Measurements from ENCODE around the gene AFF3. TPM values are rescaled to one million over a fixed set of nuclear protein-coding genes. Genes with fewer than 3 reads are reported as not detected.

The AFF3 gene
- total RNA-seq, 1 experiment from 2014 or later = 0.61 TPM

DNA sequence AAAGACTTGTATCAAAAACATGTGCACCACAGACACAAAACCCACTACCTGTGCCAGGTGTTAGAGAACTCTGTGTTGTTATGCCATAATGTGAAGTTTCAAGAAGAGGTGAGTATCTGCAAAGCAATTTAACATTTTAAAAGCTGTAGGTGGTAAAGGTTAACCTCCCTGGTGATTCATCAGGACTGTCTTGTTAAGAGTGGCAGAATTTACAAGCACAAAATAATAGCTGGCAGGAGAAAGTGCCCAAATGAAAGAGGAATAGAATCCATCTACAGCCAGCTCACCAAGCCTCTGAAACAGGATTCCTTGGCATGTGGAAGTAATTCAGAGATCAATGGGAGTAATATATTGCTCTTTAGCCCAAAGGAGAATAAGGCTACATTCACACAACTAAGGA lies 230.7 kb downstream of the AFF3 start:
- Histone ChIP-seq H3K27me3 (ENCODE audit: insufficient read depth, low read length) (peaks cover 77% of the 10 kb centered on the region), H3K9me3 (ENCODE audit: control insufficient read depth in 1 of 2, insufficient read depth in 1 of 2, low read depth in 1 of 2, low read length in 2 of 2) (no peaks in the 10 kb centered on the region), H2AFZ (ENCODE audit: low read depth, low read length, poor library complexity, severe bottlenecking) (no peak overlapping the region), H4K20me1 (ENCODE audit: insufficient read depth) (no peaks in the 10 kb centered on the region), H3K79me2 (ENCODE audit: insufficient read depth, low read length) (no peaks in the 10 kb centered on the region), H3K9me2 (ENCODE audit: insufficient read depth) (no peaks in the 10 kb centered on the region), H3K36me3 (ENCODE audit: control insufficient read depth in 1 of 2, insufficient read depth in 2 of 2, low read length in 2 of 2) (no peaks in the 10 kb centered on the region), H3K9ac (ENCODE audit: low read length) (no peak overlapping the region), H3K4me3 (replicated peaks in 1 of 2; ENCODE audit: low read depth in 1 of 2, low read length in 2 of 2) (no peak overlapping the region), H3K4me2 (ENCODE audit: low read length) (no peak overlapping the region), H3K4me1 (ENCODE audit: control insufficient read depth in 1 of 2, insufficient read depth in 2 of 2, low read length in 2 of 2) (no peaks in the 10 kb centered on the region), H3K27ac (ENCODE audit: low read depth, low read length) (no peak overlapping the region)
- ChIA-PET RAD21 (ENCODE audit: low non-redundant PET in 1 of 2, low total read pairs in 2 of 2, uncharacterized antibody in 2 of 2, unreplicated experiment in 2 of 2) (no interaction called here), POLR2A (interaction anchor here (0.7 kb wide), 1 partner anchor 20 kb away, joined by 3 read pairs; no protein-coding TSS in a partner anchor), CTCF (no interaction called here)
- ATAC-seq = no peak
- no peak for TF ChIP-seq YY1 (IDR thresholded peaks at IDR 0.05; ENCODE audit: extremely low read depth, insufficient replicate concordance, low read depth, low read length)
- no peak for TF ChIP-seq MAX (IDR thresholded peaks at IDR 0.05)
- no peak for TF ChIP-seq EZH2 (IDR thresholded peaks at IDR 0.05)
- TF ChIP-seq TCF7L2 (IDR thresholded peaks at IDR 0.05; ENCODE audit: borderline replicate concordance, extremely low read depth, insufficient read depth, insufficient read length) = no peak
- TF ChIP-seq POLR2A (IDR thresholded peaks at IDR 0.05; ENCODE audit: borderline replicate concordance, extremely low read depth, insufficient read depth, insufficient read length) = no peak
- TF ChIP-seq CEBPB (IDR thresholded peaks at IDR 0.05; ENCODE audit: low read depth) = no peak
- TF ChIP-seq ZFX (IDR thresholded peaks at IDR 0.05) = no peak
- TF ChIP-seq EGR1 (IDR thresholded peaks at IDR 0.05; ENCODE audit: low read depth) = no peak
- no peak for TF ChIP-seq RAD21 (IDR thresholded peaks at IDR 0.05; ENCODE audit: low read depth)
- TF ChIP-seq SP1 (IDR thresholded peaks at IDR 0.05; ENCODE audit: low read depth) = no peak
- TF ChIP-seq EZH2phosphoT487 (IDR thresholded peaks at IDR 0.05; ENCODE audit: borderline replicate concordance) = no peak
- TF ChIP-seq ZNF274 (IDR thresholded peaks at IDR 0.05; ENCODE audit: low read depth, low read length) = no peak
- TF ChIP-seq JUND (IDR thresholded peaks at IDR 0.05) = no peak
- no peak for TF ChIP-seq FOSL1 (IDR thresholded peaks at IDR 0.05; ENCODE audit: low read depth)
- TF ChIP-seq ZBTB33 (IDR thresholded peaks at IDR 0.05; ENCODE audit: extremely low read depth, insufficient replicate concordance, low read length) = no peak
- TF ChIP-seq CBX3 (IDR thresholded peaks at IDR 0.05; ENCODE audit: low read depth) = no peak
- TF ChIP-seq, protein P1, sequence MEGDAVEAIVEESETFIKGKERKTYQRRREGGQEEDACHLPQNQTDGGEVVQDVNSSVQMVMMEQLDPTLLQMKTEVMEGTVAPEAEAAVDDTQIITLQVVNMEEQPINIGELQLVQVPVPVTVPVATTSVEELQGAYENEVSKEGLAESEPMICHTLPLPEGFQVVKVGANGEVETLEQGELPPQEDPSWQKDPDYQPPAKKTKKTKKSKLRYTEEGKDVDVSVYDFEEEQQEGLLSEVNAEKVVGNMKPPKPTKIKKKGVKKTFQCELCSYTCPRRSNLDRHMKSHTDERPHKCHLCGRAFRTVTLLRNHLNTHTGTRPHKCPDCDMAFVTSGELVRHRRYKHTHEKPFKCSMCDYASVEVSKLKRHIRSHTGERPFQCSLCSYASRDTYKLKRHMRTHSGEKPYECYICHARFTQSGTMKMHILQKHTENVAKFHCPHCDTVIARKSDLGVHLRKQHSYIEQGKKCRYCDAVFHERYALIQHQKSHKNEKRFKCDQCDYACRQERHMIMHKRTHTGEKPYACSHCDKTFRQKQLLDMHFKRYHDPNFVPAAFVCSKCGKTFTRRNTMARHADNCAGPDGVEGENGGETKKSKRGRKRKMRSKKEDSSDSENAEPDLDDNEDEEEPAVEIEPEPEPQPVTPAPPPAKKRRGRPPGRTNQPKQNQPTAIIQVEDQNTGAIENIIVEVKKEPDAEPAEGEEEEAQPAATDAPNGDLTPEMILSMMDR (IDR thresholded peaks at IDR 0.05 in 2 of 3, conservative IDR thresholded peaks at IDR 0.05 in 1 of 3; ENCODE audit: borderline replicate concordance in 1 of 3, insufficient read depth in 1 of 3, low read depth in 2 of 3, low read length in 2 of 3) = no peak
- DNase-seq (ENCODE audit: low read depth, low spot score) = no peak
- no TSS peak for BruUV-seq (replicated peaks)
- intact Hi-C loops (cut with micrococcal nuclease) = no loop called here

Measured in HCT116 (cell line).